Measurements from ENCODE around the gene PLEKHG2.
"Not testable (repeated sequence)": the region's sequence is repeated elsewhere in the genome, so short reads cannot be mapped to it uniquely, and the experiment has no call there.

Gene PLEKHG2

DNA sequence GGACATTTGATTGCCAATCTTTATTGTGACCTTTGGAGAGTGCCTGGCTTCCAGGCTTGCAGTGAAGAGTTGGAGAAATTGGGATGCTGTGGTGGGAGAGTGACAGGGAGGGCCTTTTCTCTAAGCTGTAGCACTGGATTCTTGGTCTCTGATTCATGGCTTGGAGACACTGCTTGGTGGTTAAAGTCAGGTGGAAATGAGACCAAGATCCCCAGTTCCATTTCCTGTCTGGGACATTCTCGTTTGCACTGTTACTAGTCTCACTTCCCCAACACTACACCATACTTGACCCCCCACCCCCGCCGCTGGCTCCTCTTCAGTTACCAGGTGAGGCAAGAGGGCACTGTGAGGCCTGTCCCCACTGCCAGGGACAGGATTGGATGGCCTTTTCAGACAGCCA lies 35.8 kb downstream of the PLEKHG2 start:
- DNase-seq (ENCODE audit: low read depth) = no peak

GRCh38 chr19:39449116-39449797 lies 36.8 kb downstream of the PLEKHG2 start:
- no peak for DNase-seq (ENCODE audit: low read depth)

GRCh38 chr19:39451257-39451656 lies 38.8 kb downstream of the PLEKHG2 start:
- DNase-seq (ENCODE audit: low read depth) = not testable (repeated sequence)

DNA sequence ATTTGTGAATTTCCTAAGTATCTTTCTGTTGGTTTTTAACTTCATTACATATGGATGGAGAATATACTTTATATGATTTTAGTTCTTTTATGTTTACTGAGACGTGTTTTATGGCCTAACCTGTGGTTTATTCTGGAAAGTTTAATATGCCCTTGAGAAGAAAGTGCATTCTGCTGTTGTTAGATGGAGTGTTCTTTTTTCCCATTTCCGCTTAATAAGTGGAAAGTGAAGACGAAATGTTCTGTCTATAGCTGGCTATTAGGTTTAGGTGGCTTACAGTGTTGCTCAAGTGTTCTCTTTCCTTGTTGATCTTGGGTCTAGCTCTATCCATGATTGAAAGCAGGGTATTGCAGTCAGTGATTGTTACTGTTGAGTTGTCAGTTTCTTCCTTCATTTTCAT lies 50.9 kb downstream of the PLEKHG2 start:
- no peak for DNase-seq (ENCODE audit: low read depth)

DNA sequence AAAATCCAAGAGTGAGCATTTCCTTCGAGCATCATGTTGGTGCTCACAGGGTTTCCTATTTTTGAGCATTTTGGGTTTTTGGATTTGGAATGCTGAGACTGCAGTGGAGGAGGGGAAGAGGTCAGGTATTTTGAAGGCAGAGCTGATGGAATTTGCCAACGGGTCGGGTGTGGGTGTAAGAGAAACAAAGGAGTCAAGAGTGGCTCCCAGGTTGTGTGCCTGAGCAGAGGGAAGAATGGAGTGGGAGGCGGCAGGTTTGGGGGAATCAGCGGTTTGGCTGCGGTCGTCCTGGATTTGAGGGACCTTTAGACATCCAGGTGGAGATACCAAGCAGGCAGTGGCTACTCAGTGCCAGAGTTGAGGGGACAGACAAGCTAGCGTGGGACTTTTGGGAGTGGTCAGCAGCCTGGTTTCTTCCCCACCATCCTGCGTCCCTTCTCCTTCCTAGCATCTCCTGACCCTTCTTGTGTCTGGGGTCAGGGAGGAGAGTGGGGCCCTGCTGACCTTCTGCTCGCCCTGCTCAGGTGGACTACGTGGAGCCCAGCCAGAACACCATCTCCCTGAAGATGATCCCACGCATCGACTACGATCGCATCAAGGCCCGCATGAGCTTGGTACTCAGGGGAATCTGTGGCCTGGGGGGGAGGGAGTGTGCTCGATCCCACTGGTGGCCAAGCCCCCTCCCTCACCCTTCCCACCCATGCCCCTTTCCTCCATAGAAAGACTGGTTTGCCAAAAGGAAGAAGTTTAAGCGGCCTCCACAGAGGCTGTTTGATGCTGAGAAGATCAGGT lies 53.7 kb downstream of the PLEKHG2 start:
- DNase-seq (ENCODE audit: low read depth) = no peak

GRCh38 chr19:39467941-39468340 lies 55.5 kb downstream of the PLEKHG2 start:
- no peak for DNase-seq (ENCODE audit: low read depth)

DNA sequence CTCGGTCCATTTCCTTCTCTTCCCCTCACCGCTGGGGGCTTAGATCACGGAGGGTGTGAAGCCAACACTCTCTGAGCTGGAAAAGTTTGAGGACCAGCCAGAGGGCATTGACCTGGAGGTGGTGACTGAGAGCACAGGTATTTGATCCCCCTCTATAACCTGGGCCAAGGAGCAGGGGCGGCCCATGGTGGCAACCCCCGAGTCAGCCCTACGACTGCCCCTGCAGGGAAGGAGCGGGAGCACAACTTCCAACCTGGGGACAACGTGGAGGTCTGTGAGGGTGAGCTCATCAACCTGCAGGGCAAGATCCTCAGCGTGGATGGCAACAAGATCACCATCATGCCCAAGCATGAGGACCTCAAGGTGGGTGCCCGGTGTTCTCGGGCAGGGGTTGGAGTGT lies 56.6 kb downstream of the PLEKHG2 start:
- no peak for DNase-seq (ENCODE audit: low read depth)

- no peak for DNase-seq (ENCODE audit: low read depth)
These were observed 57.1 kb downstream of the PLEKHG2 start for GRCh38 chr19:39469567-39469966.

DNA sequence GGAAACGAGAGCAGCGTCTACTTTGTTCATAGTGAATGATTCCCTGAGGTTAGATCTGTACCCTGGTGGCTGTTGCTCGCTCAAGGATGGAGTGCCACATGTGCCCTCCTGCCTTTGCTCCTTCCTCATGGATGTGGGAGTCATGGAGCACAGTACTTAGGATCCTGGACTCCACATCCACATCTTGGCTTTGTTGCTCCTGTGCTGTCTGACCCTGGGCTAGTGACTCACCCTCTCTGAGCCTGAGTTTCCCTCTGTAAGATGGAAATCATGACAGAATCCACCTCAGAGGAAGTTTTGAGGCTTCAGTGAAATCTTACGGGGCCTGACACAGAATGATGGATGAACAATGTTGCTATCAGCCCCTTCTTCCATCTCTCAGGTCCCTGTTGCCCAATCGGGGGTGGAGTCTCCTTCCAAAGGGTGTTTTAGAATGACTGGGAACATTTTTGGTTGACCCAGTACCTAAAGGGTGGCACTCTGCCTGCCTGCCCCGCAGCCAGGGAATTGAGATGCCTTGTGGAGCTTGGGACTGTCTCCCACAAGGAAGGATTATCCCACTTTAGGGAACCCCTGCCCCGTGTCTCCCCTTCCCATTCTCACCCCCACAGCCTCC lies 58.4 kb downstream of the PLEKHG2 start:
- no peak for DNase-seq (ENCODE audit: low read depth)

DNA sequence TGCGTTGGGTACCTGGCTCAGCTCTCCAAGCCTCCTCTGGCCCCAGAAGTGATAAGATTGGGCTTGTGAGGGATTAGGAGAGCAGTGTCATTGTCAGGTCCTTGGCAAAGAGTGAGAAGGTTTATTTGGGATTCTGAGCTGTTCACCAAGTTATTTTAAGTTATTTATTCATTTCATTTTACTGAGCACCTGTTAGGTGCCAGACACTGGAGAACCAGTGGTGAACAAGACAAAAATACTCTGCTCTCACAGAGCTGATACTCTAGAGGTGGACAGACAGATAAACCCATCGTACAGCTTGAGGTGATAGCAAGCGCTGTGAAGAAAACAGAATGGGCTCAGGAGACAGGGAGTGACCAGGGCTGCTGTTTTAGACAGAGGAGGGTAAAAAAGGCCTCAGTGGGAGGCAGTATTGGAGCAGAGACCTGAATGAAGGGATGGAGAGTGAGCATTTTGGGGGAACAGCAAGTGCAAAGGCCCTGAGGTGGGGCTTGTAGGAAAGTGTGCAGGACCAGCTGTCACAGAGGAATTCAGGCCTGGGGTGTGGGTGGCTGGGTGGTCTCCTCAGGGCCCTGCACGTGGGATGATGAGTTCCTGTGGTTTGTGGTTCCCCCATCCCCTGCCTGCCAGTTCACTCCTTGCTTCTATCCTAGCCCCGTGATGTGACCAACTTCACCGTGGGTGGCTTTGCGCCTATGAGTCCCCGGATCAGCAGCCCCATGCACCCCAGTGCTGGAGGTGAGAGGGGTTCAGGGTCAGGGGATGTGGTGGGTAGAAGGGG lies 59.5 kb downstream of the PLEKHG2 start:
- no peak for DNase-seq (ENCODE audit: low read depth)

DNA sequence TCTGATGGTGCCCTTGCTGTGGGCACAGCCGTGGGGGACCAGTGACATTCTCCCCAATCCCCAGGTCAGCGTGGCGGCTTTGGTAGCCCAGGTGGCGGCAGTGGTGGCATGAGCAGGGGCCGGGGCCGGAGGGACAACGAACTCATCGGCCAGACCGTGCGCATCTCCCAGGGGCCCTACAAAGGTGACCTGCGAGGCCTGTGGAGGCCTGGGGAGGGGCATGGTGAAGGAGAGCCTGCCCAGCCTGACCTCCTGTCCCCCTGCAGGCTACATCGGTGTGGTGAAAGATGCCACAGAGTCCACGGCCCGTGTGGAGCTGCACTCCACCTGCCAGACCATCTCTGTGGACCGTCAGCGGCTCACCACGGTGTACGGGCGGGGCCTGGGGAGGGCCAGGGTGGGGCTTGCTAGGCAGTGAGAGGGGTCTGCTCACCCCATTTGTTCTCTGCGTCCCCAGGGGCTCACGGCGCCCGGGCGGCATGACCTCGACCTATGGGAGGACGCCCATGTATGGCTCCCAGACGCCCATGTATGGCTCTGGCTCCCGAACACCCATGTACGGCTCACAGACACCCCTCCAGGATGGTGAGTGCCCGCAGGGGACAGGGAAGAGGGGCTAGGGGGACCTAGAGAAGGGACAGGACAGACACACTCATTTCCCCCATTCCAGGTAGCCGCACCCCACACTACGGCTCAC lies 60.4 kb downstream of the PLEKHG2 start:
- no peak for DNase-seq (ENCODE audit: low read depth)

DNA sequence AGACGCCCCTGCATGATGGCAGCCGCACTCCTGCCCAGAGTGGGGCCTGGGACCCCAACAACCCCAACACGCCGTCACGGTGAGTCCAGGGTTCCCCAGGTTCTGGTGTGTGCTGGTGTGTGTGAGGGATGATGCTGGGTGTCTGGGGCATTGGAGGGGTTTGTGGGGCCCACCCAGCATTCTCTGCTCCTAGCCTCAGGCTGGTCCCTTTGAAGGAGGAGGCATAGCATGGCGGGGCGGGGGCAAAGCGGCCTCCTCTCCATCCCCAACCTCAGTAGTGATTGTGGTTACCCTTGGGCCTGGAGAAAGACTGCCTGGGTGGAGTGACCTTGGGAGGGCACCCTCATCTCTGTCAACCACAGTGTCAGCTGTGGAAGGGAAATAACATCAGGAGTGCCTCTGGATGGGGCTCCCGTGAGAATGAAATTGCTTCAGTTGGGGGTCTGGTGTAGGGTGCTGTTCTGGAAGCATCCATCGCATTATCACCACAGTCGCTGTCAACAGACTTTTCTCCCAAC lies 61.0 kb downstream of the PLEKHG2 start:
- no peak for DNase-seq (ENCODE audit: low read depth)

DNA sequence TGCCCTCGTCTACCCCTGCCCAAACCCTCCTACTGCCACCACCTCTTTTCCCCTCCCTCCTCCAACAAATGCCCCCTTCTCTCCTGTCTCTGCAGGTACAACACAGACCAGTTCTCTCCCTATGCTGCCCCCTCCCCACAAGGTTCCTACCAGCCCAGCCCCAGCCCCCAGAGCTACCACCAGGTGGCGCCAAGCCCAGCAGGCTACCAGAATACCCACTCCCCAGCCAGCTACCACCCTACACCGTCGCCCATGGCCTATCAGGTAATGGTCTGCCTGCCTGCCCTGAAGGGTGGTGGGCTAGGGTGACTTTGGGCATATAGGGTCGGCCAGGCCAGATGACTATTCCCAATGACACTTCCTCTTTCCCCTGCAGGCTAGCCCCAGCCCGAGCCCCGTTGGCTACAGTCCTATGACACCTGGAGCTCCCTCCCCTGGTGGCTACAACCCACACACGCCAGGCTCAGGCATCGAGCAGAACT lies 61.7 kb downstream of the PLEKHG2 start:
- DNase-seq (ENCODE audit: low read depth) = peak; percentile 58

GRCh38 chr19:39475748-39476147 lies 63.3 kb downstream of the PLEKHG2 start:
- no peak for DNase-seq (ENCODE audit: low read depth)
